Cardiac septum (tissue), 1 donor: ENCODE data around the gene TSPAN4. TPM values are rescaled to one million over a fixed set of nuclear protein-coding genes. Genes with fewer than 3 reads are reported as not detected.

ENCODE experiments used
- DNase-seq: peaks from one replicate; pipeline ENCODE4 v3.0.0-alpha.2; 2020; ENCODE audit warnings: low spot score
- intact Hi-C: fragments of 100-400 bp; cut with DNase I; formaldehyde crosslinking; loops from one replicate; pipeline ENCODE4 v1.14.0; 2022
- total RNA-seq: library from RNA; stranded (reverse); fragmentation: NEBNext Ultra II Directional; extraction: Animal tissue kit (Norgen Biotek cat#: 25700); gene quantifications from one replicate; pipeline ENCODE4 v1.2.1, GENCODE V29; 2021
- donor health status: DM: no; HTN: no; CAD: no.

Gene TSPAN4
- total RNA-seq, 1 donor from 2014 or later: 27.9 TPM

GRCh38 chr11:803770-804598, 38.7 kb upstream of the TSPAN4 start:
- no peak for DNase-seq
- intact Hi-C loops: no loop called here

DNA sequence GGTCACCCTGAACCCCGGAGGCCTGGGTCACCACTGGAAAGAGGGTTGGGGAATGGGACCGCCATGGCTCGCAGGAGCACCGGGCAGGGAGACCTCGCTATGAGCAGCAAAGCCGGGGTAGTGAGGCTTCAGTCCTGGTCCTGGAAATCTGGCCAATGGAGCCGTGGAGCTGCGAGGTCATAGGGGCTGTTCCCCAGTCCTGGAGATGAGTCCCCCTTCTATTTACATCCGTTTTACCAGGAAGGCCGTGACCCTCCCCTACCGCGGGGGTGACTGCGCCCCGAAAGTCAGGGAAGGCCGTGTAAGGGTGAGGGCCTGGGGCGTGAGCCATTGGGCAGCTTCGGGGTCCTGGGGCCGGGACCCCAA, 38.1 kb upstream of the TSPAN4 start:
- intact Hi-C loops: no loop called here
- no peak for DNase-seq

- DNase-seq: no peak
- intact Hi-C loops: loop anchor here (5.0 kb wide), 1 partner anchor 34 kb away; the partner anchor contains the start of genes POLR2L and TSPAN4
Measured at GRCh38 chr11:808427-809286, 34.0 kb upstream of the TSPAN4 start.

DNA sequence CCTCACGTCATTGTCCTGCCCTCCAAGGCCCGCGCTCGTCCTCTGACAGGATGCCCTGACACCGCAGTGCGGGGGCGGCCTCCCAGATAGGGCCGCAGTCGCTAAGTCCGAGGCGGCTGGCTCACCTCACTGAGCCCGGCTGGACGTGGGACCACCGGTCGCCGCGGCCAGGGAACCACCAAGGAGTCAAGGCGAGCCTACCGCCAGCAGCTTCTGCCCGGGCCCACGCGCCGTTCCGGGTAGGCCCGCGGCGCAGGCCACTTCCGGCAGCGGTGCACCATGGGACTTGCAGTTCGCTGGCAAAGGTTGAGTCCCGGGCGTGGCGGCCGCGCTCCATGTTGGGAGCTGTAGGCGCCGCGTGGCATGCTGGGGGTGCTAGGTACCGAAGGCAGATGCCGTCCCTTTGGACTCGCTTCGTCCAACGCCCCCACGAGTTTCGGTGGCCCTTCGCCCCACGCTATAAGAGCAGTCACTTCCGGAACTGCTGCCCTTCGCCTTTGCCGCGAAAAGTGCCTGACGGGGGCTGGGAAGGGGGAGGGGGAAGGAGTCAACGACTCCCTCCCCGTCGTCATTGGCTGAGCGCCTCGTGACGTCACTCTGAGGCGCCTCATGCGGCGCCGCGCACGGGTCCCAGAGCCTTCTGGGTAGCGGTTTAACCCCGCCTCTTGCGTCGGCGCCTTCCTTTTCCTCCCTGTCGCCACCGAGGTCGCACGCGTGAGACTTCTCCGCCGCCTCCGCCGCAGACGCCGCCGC, 33.2 kb upstream of the TSPAN4 start, which contains the start of gene RPLP2:
Gene RPLP2, plus strand, starts transcription at position 681 of the 753 bp plus-strand sequence. CDS start 268 bp downstream, outside the sequence.
- intact Hi-C loops: loop anchor here (5.0 kb wide), 1 partner anchor 33 kb away; the partner anchor contains the start of genes POLR2L and TSPAN4
- peak; percentile 99 for DNase-seq

- DNase-seq: no peak
- intact Hi-C loops: no loop called here
Measured at GRCh38 chr11:810040-810567, 32.5 kb upstream of the TSPAN4 start.

- intact Hi-C loops: no loop called here
- no peak for DNase-seq
Measured at GRCh38 chr11:811446-812245, 31.0 kb upstream of the TSPAN4 start.

DNA sequence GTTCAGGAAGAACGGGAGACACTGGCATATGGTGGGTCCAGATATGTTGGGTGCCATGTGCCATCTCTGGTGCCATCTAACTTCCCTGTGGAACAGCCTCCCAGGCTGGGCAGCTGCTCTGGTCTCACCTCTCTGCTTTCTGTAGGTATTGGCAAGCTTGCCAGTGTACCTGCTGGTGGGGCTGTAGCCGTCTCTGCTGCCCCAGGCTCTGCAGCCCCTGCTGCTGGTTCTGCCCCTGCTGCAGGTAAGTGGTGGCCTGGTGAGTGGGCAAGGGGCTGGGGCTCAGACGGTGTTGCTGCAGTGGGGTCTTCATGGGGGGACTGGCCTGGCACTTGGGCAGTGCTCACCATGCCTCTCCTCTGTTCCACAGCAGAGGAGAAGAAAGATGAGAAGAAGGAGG, 30.3 kb upstream of the TSPAN4 start:
- intact Hi-C loops: no loop called here
- no peak for DNase-seq

DNA sequence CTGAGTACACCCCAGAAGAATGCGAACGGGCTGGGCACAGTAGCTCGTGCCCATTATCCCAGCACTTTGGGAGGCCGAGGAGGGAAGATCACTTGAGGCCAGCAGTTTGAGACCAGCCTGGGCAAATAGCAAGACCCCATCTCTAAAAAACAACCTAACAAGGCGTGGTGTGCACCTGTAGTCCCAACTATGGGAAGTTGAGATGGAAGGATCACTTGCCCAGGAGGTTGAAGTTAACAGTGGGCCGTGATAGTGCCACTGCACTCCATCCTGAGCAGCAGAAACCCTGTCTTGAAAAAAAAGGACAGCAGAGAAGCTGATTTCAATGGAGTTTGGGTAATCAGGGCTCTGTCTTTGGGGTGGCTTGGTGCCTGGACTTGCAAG, 29.6 kb upstream of the TSPAN4 start:
- DNase-seq: no peak
- intact Hi-C loops: no loop called here

DNA sequence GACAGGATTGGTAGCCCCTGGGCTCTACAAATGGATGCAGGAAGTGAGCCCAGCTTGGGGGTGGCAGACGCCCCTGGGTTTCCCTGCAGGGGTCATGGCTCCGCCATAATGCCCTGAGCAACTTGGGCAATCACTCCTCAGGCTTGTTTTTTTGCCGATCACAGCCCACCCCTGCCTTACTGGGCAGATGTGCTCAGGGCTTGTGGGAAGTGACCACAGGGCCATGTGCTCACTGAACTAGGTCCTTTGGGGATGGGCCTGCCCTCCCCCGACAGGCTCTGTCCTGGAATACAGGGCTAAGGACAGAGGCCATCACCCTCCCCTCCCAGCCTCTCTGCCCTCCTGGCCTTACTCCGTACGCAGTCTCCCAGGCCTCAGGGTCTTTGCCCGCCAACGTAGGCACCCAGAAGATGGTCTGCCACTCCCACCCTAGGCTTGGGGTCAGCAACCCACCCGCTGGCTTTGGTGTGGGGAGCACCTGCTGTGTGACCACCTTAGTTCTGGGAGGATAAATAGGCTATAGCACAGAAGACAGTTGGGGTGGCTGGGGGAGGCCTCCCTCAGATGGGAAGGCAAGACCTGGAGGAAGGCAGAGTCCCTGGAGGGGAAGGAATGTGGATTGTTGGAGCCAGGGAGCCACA, 29.1 kb upstream of the TSPAN4 start:
- intact Hi-C loops: no loop called here
- no peak for DNase-seq

DNA sequence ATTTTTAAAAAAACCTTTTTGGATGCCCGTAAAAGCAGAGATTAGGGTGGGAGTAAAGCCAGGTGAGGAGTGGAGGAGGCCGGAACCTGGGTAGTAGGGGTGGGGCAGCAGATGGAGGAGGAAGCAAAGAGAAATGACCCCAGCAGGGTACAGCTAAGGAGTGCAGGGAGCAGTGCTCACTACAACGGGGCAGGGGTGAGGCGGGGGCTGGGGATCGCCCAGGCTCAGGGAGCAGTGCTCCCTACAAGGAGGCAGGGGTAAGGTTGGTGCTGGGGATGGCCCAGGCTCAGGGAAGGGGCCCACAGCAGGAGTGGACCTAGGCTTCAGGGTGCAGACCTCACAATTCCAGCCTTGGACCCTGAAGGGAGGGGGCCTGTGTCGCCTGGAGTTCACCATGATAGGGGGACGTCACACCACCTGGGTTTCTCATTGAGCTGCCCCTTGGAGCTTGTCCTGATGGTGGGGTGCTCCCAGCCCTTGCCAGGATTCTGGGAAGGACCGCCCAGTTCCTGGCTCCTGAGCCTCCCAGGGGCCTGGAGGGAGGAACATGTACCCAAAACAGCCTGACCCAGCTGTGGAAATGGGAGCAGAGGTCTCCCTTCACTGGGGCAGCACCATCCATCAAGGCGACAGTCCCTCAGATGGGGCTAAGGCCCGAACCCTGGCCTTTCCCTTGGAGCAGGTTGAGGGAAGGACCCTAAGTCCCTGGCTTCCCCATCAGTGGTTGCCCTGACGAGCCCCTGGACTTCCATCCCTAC, 26.8 kb upstream of the TSPAN4 start:
- intact Hi-C loops: no loop called here
- no peak for DNase-seq

GRCh38 chr11:816433-816779, 26.2 kb upstream of the TSPAN4 start:
- intact Hi-C loops: no loop called here
- no peak for DNase-seq

- intact Hi-C loops: no loop called here
- DNase-seq: peak; percentile 80
Measured at GRCh38 chr11:818396-819128, 24.1 kb upstream of the TSPAN4 start, which contains the start of gene PNPLA2. TSS of gene PNPLA2 (plus strand) at chr11:818914. CDS start at chr11:819719, 805 bp downstream.

DNA sequence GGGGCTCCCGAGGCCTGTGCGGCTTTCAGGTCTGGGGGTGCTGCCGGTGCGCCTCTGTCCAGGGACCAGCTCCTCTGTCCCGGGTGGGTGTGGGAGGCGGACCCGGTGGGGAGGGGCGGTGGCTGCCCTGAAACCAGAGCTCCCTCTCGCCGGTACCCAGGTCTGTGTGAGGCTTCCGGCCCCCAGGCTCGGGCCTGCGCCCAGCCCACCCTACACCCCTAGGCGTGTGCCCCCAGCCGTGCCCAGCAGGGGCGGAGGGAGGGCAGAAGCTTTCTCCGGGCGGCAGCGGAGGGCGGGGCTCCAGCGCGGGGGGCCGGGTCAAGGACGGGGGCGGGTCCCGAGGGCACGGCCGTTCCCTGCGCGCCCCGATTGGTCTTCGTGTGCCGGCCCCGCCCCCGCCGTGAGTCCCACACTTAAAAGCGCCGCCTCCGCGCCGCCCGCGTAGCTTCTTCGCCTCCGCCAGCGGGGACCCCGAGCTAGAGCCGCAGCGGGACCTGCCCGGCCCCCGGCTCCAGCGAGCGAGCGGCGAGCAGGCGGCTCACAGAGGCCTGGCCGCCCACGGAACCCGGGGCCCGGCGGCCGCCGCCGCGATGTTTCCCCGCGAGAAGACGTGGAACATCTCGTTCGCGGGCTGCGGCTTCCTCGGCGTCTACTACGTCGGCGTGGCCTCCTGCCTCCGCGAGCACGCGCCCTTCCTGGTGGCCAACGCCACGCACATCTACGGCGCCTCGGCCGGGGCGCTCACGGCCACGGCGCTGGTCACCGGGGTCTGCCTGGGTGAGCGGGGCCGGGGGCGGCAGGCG, 23.3 kb upstream of the TSPAN4 start:
- peak; percentile 97 for DNase-seq
- intact Hi-C loops: no loop called here

GRCh38 chr11:819943-820649, 22.6 kb upstream of the TSPAN4 start:
- intact Hi-C loops: no loop called here
- peak; percentile 95 for DNase-seq

- DNase-seq: peak; percentile 94
- intact Hi-C loops: no loop called here
Measured at GRCh38 chr11:820655-821511, 21.8 kb upstream of the TSPAN4 start.
